Heart right ventricle (tissue), 16 donors: ENCODE results near the gene KRT6C. TPM values are rescaled to one million over a fixed set of nuclear protein-coding genes. Genes with fewer than 3 reads are reported as not detected.

Experiments used
- ATAC-seq, 8 donors: fragments of 200-7000 bp; cut with Tn5 transposase; one replicate each; pipeline ENCODE4 v1.9.1; 2020; ENCODE audit warnings: mild to moderate bottlenecking in 8 of 8, moderate library complexity in 8 of 8, moderate number of reproducible peaks in 1 of 8
- DNase-seq, 2 donors: peaks; one replicate each; pipeline ENCODE4 v3.0.0-alpha.2; 2020
- H3K27ac ChIP-seq, 10 donors: fragments of 200-600 bp; sonication (generic) in 2 of 10; one replicate each; pipeline versions ENCODE4 v1.5.0 to v1.8.0; 2020 to 2022; ENCODE audit warnings: mild to moderate bottlenecking in 3 of 10
- H3K27me3 ChIP-seq, 7 donors: fragments of 200-600 bp; one replicate each; pipeline ENCODE4 v1.8.0; 2021 to 2022; ENCODE audit warnings: mild to moderate bottlenecking in 2 of 7
- H3K36me3 ChIP-seq, 9 donors: fragments of 200-600 bp; sonication (generic) in 1 of 9; one replicate each; pipeline versions ENCODE4 v1.5.0 to v1.8.0; 2020 to 2022; ENCODE audit warnings: mild to moderate bottlenecking in 2 of 9
- H3K4me1 ChIP-seq, 9 donors: fragments of 200-600 bp; sonication (generic) in 1 of 9; one replicate each; pipeline versions ENCODE4 v1.5.0 to v1.8.0; 2020 to 2022; ENCODE audit warnings: mild to moderate bottlenecking in 4 of 9
- H3K4me3 ChIP-seq, 10 donors: fragments of 200-600 bp; sonication (generic) in 2 of 10; one replicate each; pipeline versions ENCODE4 v1.5.0 to v1.8.0; 2020 to 2022; ENCODE audit warnings: mild to moderate bottlenecking in 7 of 10, moderate library complexity in 2 of 10
- H3K9me3 ChIP-seq, 11 donors: fragments of 200-600 bp in 10 of 11; sonication (generic) in 2 of 11; one replicate each; pipeline versions ENCODE4 v1.5.0 to v1.8.0; 2013 to 2022; ENCODE audit warnings: mild to moderate bottlenecking in 2 of 11, control low read depth in 1 of 11, moderate library complexity in 1 of 11
- CTCF ChIP-seq, 9 donors: fragments of 200-600 bp; sonication (generic) in 2 of 9; IDR thresholded peaks; one replicate each; pipeline versions ENCODE4 v1.5.0 to v1.8.0; 2021 to 2022; ENCODE audit warnings: antibody characterized with exemption in 9 of 9, mild to moderate bottlenecking in 5 of 9, moderate library complexity in 1 of 9
- WGBS, 2 donors: extraction: QIAGEN DNeasy Blood & Tissue Kit; methylation state at CpG; one replicate each; pipeline ENCODE4 v1.1.7; 2013; ENCODE audit warnings: inconsistent platforms in 1 of 2; 5-methylcytosine and 5-hydroxymethylcytosine counted together
- intact Hi-C, 10 donors: fragments of 100-400 bp; cut with DNase I; formaldehyde crosslinking; loops; one replicate each; pipeline versions ENCODE4 v1.11.1 to v1.14.2; 2022
- polyA plus RNA-seq, 2 donors: library from polyadenylated mRNA; stranded (reverse); fragments of 200-250 nt; gene quantifications; one replicate each; pipeline ENCODE4 v1.2.3, GENCODE V29; 2013
- total RNA-seq, 10 donors: library from RNA; stranded (reverse); fragmentation: NEBNext Ultra II Directional in 3 of 10; extraction: Animal tissue kit (Norgen Biotek cat#: 25700) in 3 of 10; gene quantifications; one replicate each; pipeline versions ENCODE4 v1.2.1 to v1.2.4, GENCODE V29; 2021 to 2023
- donor health status: Arrhythmogenic right ventricular cardiomyopathy.
- donor health status: ischemic (EF 13 %, LVEDD 7.1; RV severe dilation, severe dysfunction).
- donor health status: healthy with polysubstance abuse.
- donor health status: DM: no; HTN: yes; CAD: no.
- donor health status: DM: no; HTN: no; CAD: no.
- donor health status: ischemic (EF 25% LVEDD 6.9; RV normal size, moderate dysfunction).
- donor health status: ischemic (EF 25% LVEDD 5.7; RV mildly dilated, moderate dysfunction).
- donor health status: healthy.
- donor health status: DM: yes; HTN: yes; CAD: no.
- donor health status: Ischemic cardiomyopathy.
- donor health status: ischemic (EF 35%, LVEDD 5.7; RV mildly dilated, moderate dysfunction).
- donor health status: nonischemic (EF 11% LVEDD 7.7; RV severe dilation, severe dysfunction).
- donor health status: DM: yes; HTN: yes; CAD: no.
- donor health status: PGD.
- donor health status: ischemic (EF 29% LVEDD 5.4; RV normal size, mild dysfunction).
- donor health status: nonischemic (EF 23%, LVEDD 6.1; RV moderate dilation, normal function).

KRT6C gene
- total and polyA plus RNA-seq, 12 donors = 0.06 TPM; not detected in 11

GRCh38 chr12:52446367-52447045, 27.1 kb downstream of the KRT6C start:
- intact Hi-C loops = no loop called here
- no peak for DNase-seq
- no peaks in the 10 kb centered on the region for H3K36me3 ChIP-seq
- peaks cover 0 to 27% (median 11%) of the 10 kb centered on the region in 7 donors for H3K27me3 ChIP-seq
- no peaks in the 10 kb centered on the region for H3K9me3 ChIP-seq
- ATAC-seq = no peak
- H3K4me1 ChIP-seq = peaks cover 0 to 8% (median 0%) of the 10 kb centered on the region in 9 donors
- no peak for TF ChIP-seq CTCF (IDR thresholded peaks at IDR 0.05)
- H3K4me3 ChIP-seq = no peak overlapping the region
- no peak overlapping the region for H3K27ac ChIP-seq
- 83 to 84% methylated on average over 6 of the region's 6 CpGs for WGBS, 2 donors

DNA sequence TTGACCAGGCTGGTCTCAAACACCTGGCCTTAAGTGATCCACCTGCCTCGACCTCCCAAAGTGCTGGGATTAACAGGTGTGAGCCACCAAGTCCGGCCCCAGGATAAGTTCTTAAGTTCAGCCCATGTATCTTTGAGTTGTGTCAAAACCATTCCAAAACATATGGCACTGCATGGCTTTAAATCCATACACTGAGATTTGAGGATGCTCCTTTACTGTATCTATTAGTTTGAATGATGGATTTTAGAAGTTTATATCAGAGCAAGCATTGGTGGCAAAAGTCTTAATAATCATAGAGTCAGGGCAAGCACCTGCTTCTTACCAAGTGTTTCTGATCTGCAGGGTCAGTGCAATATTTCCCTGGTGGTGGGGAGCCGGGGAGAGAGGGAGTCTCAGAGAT, 27.7 kb downstream of the KRT6C start:
- H3K27me3 ChIP-seq = peaks cover 0 to 32% (median 13%) of the 10 kb centered on the region in 7 donors
- WGBS, 2 donors = 50 to 60% methylated on average over 3 of the region's 3 CpGs
- H3K36me3 ChIP-seq = no peaks in the 10 kb centered on the region
- H3K9me3 ChIP-seq = no peaks in the 10 kb centered on the region
- H3K4me3 ChIP-seq = no peak overlapping the region
- H3K27ac ChIP-seq = no peak overlapping the region
- intact Hi-C loops = no loop called here
- ATAC-seq (no peak), DNase-seq (no peak)
- peaks cover 0 to 8% (median 0%) of the 10 kb centered on the region in 9 donors for H3K4me1 ChIP-seq
- no peak for TF ChIP-seq CTCF (IDR thresholded peaks at IDR 0.05)

- DNase-seq (no peak), ATAC-seq (no peak)
- no peaks in the 10 kb centered on the region for H3K9me3 ChIP-seq
- 72 to 73% methylated on average over 10 of the region's 10 CpGs for WGBS, 2 donors
- peaks cover 0 to 8% (median 0%) of the 10 kb centered on the region in 9 donors for H3K4me1 ChIP-seq
- H3K36me3 ChIP-seq = no peaks in the 10 kb centered on the region
- H3K27me3 ChIP-seq = peaks cover 0 to 32% (median 12%) of the 10 kb centered on the region in 7 donors
- intact Hi-C loops = no loop called here
- no peak overlapping the region for H3K27ac ChIP-seq
- H3K4me3 ChIP-seq = no peak overlapping the region
- TF ChIP-seq CTCF (IDR thresholded peaks at IDR 0.05) = no peak
These were observed 28.7 kb downstream of the KRT6C start for GRCh38 chr12:52444647-52445595.

GRCh38 chr12:52443966-52444365, 29.6 kb downstream of the KRT6C start:
- no peak for TF ChIP-seq CTCF (IDR thresholded peaks at IDR 0.05)
- no peak overlapping the region for H3K4me3 ChIP-seq
- no peaks in the 10 kb centered on the region for H3K9me3 ChIP-seq
- intact Hi-C loops = no loop called here
- peaks cover 0 to 36% (median 13%) of the 10 kb centered on the region in 7 donors for H3K27me3 ChIP-seq
- 79 to 82% methylated on average over 3 of the region's 3 CpGs for WGBS, 2 donors
- no peak for ATAC-seq
- DNase-seq = no peak
- no peaks in the 10 kb centered on the region for H3K36me3 ChIP-seq
- no peak overlapping the region for H3K27ac ChIP-seq
- H3K4me1 ChIP-seq = peaks cover 0 to 8% (median 0%) of the 10 kb centered on the region in 9 donors
